ENCODE data around the gene ELL3.

Gene ELL3

GRCh38 chr15:43793647-43794046 is 16.9 kb upstream of the ELL3 start:
- Mint-ChIP-seq H3K4me3 (peak overlapping the region; percentile 98), H3K4me1 (peaks cover 57% of the 10 kb centered on the region), H3K9me3 (peaks cover 5% of the 10 kb centered on the region), H3K27ac (peak overlapping the region; percentile 59), H3K36me3 (ENCODE audit: low read depth) (peaks cover 39% of the 10 kb centered on the region), H3K27me3 (ENCODE audit: low read depth, poor library complexity) (no peaks in the 10 kb centered on the region)
- TF ChIP-seq CTCF (IDR thresholded peaks at IDR 0.05), result no peak
- no peak for DNase-seq

GRCh38 chr15:43792761-43793476 is 16.2 kb upstream of the ELL3 start:
- Mint-ChIP-seq H3K4me3 (peak overlapping the region; percentile 98), H3K36me3 (ENCODE audit: low read depth) (peaks cover 33% of the 10 kb centered on the region), H3K27ac (peak overlapping the region; percentile 99), H3K9me3 (peaks cover 5% of the 10 kb centered on the region), H3K4me1 (peaks cover 50% of the 10 kb centered on the region), H3K27me3 (ENCODE audit: low read depth, poor library complexity) (no peaks in the 10 kb centered on the region)
- no peak for TF ChIP-seq CTCF (IDR thresholded peaks at IDR 0.05)
- DNase-seq, result no peak

GRCh38 chr15:43791993-43792760 is 15.4 kb upstream of the ELL3 start, which contains the start of gene SERF2:
Gene SERF2 (plus strand): TSS chr15:43792320. CDS start chr15:43792377, 57 bp downstream.
- no peaks in the 10 kb centered on the region for H3K27me3 Mint-ChIP-seq (ENCODE audit: low read depth, poor library complexity)
- H3K9me3 Mint-ChIP-seq, result peaks cover 5% of the 10 kb centered on the region
- peaks cover 33% of the 10 kb centered on the region for H3K36me3 Mint-ChIP-seq (ENCODE audit: low read depth)
- peak within 1 kb of the TSS; percentile 98 for H3K4me3 Mint-ChIP-seq
- no peak for TF ChIP-seq CTCF (IDR thresholded peaks at IDR 0.05)
- peaks cover 46% of the 10 kb centered on the region for H3K4me1 Mint-ChIP-seq
- DNase-seq, result peak; percentile 99
- peak within 1 kb of the TSS; percentile 99 for H3K27ac Mint-ChIP-seq

- H3K27me3 Mint-ChIP-seq (ENCODE audit: low read depth, poor library complexity), result no peaks in the 10 kb centered on the region
- TF ChIP-seq CTCF (IDR thresholded peaks at IDR 0.05), result no peak
- H3K36me3 Mint-ChIP-seq (ENCODE audit: low read depth), result peaks cover 9% of the 10 kb centered on the region
- H3K27ac Mint-ChIP-seq, result peak overlapping the region; percentile 15
- peaks cover 11% of the 10 kb centered on the region for H3K9me3 Mint-ChIP-seq
- H3K4me1 Mint-ChIP-seq, result peaks cover 23% of the 10 kb centered on the region
- no peak for DNase-seq
- H3K4me3 Mint-ChIP-seq, result no peak overlapping the region
Observed at GRCh38 chr15:43789409-43789808, 12.6 kb upstream of the ELL3 start.

GRCh38 chr15:43779016-43779415 is 2.2 kb upstream of the ELL3 start:
- Mint-ChIP-seq H3K27ac (no peak overlapping the region), H3K9me3 (peaks cover under 1% of the 10 kb centered on the region), H3K4me3 (no peak overlapping the region), H3K4me1 (no peaks in the 10 kb centered on the region), H3K27me3 (ENCODE audit: low read depth, poor library complexity) (peaks cover 29% of the 10 kb centered on the region), H3K36me3 (ENCODE audit: low read depth) (no peaks in the 10 kb centered on the region)
- no peak for TF ChIP-seq CTCF (IDR thresholded peaks at IDR 0.05)
- no peak for DNase-seq

Measured in nephron progenitor cell (in vitro differentiated cells).